A673 (cell line): ENCODE results near the gene PFKL. TPM values are rescaled to one million over a fixed set of nuclear protein-coding genes. Genes with fewer than 3 reads are reported as not detected.
"Not testable (repeated sequence)": the region's sequence is repeated elsewhere in the genome, so short reads cannot be mapped to it uniquely, and the experiment has no call there.

ENCODE experiments used
- BruUV-seq: library from RNA; stranded (reverse); fragments of 400-500 nt; replicated peaks from 2 replicates; lab custom pipeline; 2021; lab: Mats Ljungman, UMichigan
- CTCF ChIA-PET: fragments of 300-600 bp; sonication (Branson Sonifier 250); formaldehyde crosslinking; loops from one replicate; lab custom pipeline; 2022; ENCODE audit warnings: antibody characterized with exemption; lab: Charles Lee
- POLR2A ChIA-PET: fragments of 300-600 bp; sonication (Branson Sonifier 250); formaldehyde crosslinking; loops from one replicate; lab custom pipeline; 2022; ENCODE audit warnings: antibody characterized with exemption; ENCODE audit not compliant: low non-redundant PET; lab: Charles Lee
- DNase-seq: peaks from one replicate; pipeline ENCODE4 v3.0.0-alpha.2; 2015; ENCODE audit warnings: low spot score
- H3K27ac ChIP-seq: fragments of 200-600 bp; sonication (generic); 2 replicates; pipeline ENCODE4 v1.5.1; 2016; ENCODE audit warnings: mixed run types, low read depth, mild to moderate bottlenecking, mixed read lengths, antibody characterized with exemption, low read length; ENCODE audit not compliant: poor library complexity, severe bottlenecking
- H3K27me3 ChIP-seq: fragments of 200-600 bp; sonication (generic); replicated peaks from 2 replicates; pipeline ENCODE4 v1.6.1; 2017; ENCODE audit warnings: mixed run types, low read depth, mild to moderate bottlenecking, mixed read lengths, antibody characterized with exemption, low read length; ENCODE audit not compliant: insufficient read depth, poor library complexity
- H3K36me3 ChIP-seq: fragments of 200-600 bp; sonication (generic); 2 replicates; pipeline ENCODE4 v1.6.1; 2016; ENCODE audit warnings: mixed run types, mild to moderate bottlenecking, mixed read lengths, antibody characterized with exemption, low read length; ENCODE audit not compliant: insufficient read depth, poor library complexity, severe bottlenecking
- H3K4me1 ChIP-seq: fragments of 200-600 bp; sonication (generic); 2 replicates; pipeline ENCODE4 v1.6.1; 2017; ENCODE audit warnings: mixed run types, mild to moderate bottlenecking, mixed read lengths, antibody characterized with exemption, low read length; ENCODE audit not compliant: insufficient read depth, poor library complexity, severe bottlenecking
- H3K4me3 ChIP-seq: fragments of 200-600 bp; sonication (generic); 2 replicates; pipeline ENCODE4 v1.5.1; 2016; ENCODE audit warnings: low read depth, mixed run types, mild to moderate bottlenecking, mixed read lengths, low read length; ENCODE audit not compliant: poor library complexity, severe bottlenecking
- H3K9me3 ChIP-seq: fragments of 200-600 bp; sonication (generic); 2 replicates; pipeline ENCODE4 v1.6.1; 2016; ENCODE audit warnings: mixed run types, low read depth, mild to moderate bottlenecking, mixed read lengths, antibody characterized with exemption, low read length; ENCODE audit not compliant: poor library complexity, severe bottlenecking
- EZH2 ChIP-seq: fragments of 200-600 bp; sonication (generic); IDR thresholded peaks from 2 replicates; pipeline ENCODE4 v1.6.1; 2017; ENCODE audit warnings: borderline replicate concordance, low read depth, mild to moderate bottlenecking, mixed read lengths, antibody characterized with exemption, low read length; ENCODE audit not compliant: poor library complexity, severe bottlenecking
- intact Hi-C: fragments of 100-400 bp; cut with micrococcal nuclease; formaldehyde crosslinking; loops from one replicate; pipeline ENCODE4 v1.10.0; 2022; ENCODE audit not compliant: unreplicated experiment
- total RNA-seq: library from RNA; stranded (reverse); gene quantifications from 2 replicates; pipeline ENCODE4 v1.2.3, GENCODE V29; 2021
- TF ChIP-seq, protein P1 (sequence below): fragments of 300-800, 200-600 bp; sonication (generic); conservative IDR thresholded peaks from 2 replicates; pipeline ENCODE4 v1.5.1; 2017; ENCODE audit warnings: low read depth, mild to moderate bottlenecking, antibody characterized with exemption, low read length, moderate library complexity, mixed read lengths

Gene PFKL
- total RNA-seq, 1 experiment from 2014 or later: 112 TPM

- no TSS peak for BruUV-seq
- Histone ChIP-seq H3K4me3 (no peak overlapping the region), H3K4me1 (peaks cover 16% of the 10 kb centered on the region), H3K9me3 (no peaks in the 10 kb centered on the region), H3K27ac (no peak overlapping the region), H3K27me3 (no peaks in the 10 kb centered on the region), H3K36me3 (no peaks in the 10 kb centered on the region)
- DNase-seq: no peak
- no peak for TF ChIP-seq EZH2
- TF ChIP-seq, protein P1, sequence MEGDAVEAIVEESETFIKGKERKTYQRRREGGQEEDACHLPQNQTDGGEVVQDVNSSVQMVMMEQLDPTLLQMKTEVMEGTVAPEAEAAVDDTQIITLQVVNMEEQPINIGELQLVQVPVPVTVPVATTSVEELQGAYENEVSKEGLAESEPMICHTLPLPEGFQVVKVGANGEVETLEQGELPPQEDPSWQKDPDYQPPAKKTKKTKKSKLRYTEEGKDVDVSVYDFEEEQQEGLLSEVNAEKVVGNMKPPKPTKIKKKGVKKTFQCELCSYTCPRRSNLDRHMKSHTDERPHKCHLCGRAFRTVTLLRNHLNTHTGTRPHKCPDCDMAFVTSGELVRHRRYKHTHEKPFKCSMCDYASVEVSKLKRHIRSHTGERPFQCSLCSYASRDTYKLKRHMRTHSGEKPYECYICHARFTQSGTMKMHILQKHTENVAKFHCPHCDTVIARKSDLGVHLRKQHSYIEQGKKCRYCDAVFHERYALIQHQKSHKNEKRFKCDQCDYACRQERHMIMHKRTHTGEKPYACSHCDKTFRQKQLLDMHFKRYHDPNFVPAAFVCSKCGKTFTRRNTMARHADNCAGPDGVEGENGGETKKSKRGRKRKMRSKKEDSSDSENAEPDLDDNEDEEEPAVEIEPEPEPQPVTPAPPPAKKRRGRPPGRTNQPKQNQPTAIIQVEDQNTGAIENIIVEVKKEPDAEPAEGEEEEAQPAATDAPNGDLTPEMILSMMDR: no peak
- intact Hi-C loops: no loop called here
- CTCF ChIA-PET: no interaction called here
- POLR2A ChIA-PET: no interaction called here
These were observed 2.1 kb downstream of the PFKL start for GRCh38 chr21:44301961-44302406.

GRCh38 chr21:44302573-44303401 lies 2.9 kb downstream of the PFKL start:
- H3K27me3 ChIP-seq, H3K4me3 ChIP-seq, DNase-seq, H3K9me3 ChIP-seq, H3K27ac ChIP-seq, POLR2A ChIA-PET, H3K36me3 ChIP-seq, CTCF ChIA-PET, BruUV-seq, intact Hi-C loops: not testable (repeated sequence)
- TF ChIP-seq, protein P1: 0 out of 2 replicates have a peak, but pooled peaks have one; percentile 15
- peaks cover 16% of the 10 kb centered on the region for H3K4me1 ChIP-seq

- H3K36me3 ChIP-seq: no peaks in the 10 kb centered on the region
- DNase-seq: no peak
- peak overlapping the region; percentile 11 for H3K27ac ChIP-seq
- POLR2A ChIA-PET: no interaction called here
- TF ChIP-seq EZH2: no peak
- TF ChIP-seq, protein P1: no peak
- CTCF ChIA-PET: interaction anchor here (0.6 kb wide), 1 partner anchor 240 kb away, joined by 3 read pairs; no protein-coding TSS in a partner anchor
- intact Hi-C loops: no loop called here
- H3K9me3 ChIP-seq: no peaks in the 10 kb centered on the region
- H3K4me3 ChIP-seq: no peak overlapping the region
- BruUV-seq: no TSS peak
- H3K4me1 ChIP-seq: peaks cover 16% of the 10 kb centered on the region
- no peaks in the 10 kb centered on the region for H3K27me3 ChIP-seq
These were observed 3.7 kb downstream of the PFKL start for GRCh38 chr21:44303490-44303981.
